DND-41 (cell line): ENCODE data around the gene MAP4K3.

Experiments
- ATAC-seq: fragments of 200-7000 bp; cut with Tn5 transposase; 3 replicates; pipeline ENCODE4 v1.9.1; 2021; ENCODE audit warnings: low read depth; ENCODE audit not compliant: insufficient read depth
- DNase-seq: peaks from one replicate; pipeline ENCODE4 v3.0.0-alpha.2; 2020
- H2AFZ ChIP-seq: 2 replicates; pipeline ENCODE4 v1.6.0; 2012; ENCODE audit warnings: low read depth, low read length
- H3K27ac ChIP-seq: 2 replicates; pipeline ENCODE4 v1.5.1; 2012; ENCODE audit warnings: low read length, inconsistent platforms
- H3K27me3 ChIP-seq: fragments of 200-600 bp; sonication (generic); 2 replicates; pipeline ENCODE4 v1.6.0; 2012; ENCODE audit warnings: low read length, mild to moderate bottlenecking, inconsistent platforms; ENCODE audit not compliant: insufficient read depth, poor library complexity
- H3K36me3 ChIP-seq: 2 replicates; pipeline ENCODE4 v1.5.1; 2012; ENCODE audit warnings: low read length, inconsistent platforms; ENCODE audit not compliant: insufficient read depth
- H3K4me1 ChIP-seq: 2 replicates; pipeline ENCODE4 v1.5.1; 2012; ENCODE audit warnings: mild to moderate bottlenecking, low read length; ENCODE audit not compliant: insufficient read depth
- H3K4me2 ChIP-seq: 2 replicates; pipeline ENCODE4 v1.6.0; 2012; ENCODE audit warnings: mild to moderate bottlenecking, moderate library complexity, low read length, inconsistent platforms; ENCODE audit not compliant: insufficient read depth
- H3K4me3 ChIP-seq, 2 experiments: fragments of 200-600 bp in 1 of 2; shearing (Covaris generic) in 1 of 2; 2 replicates each; pipeline ENCODE4 v1.5.1; 2012 to 2016; ENCODE audit warnings: inconsistent platforms in 2 of 2, low read length in 2 of 2, mild to moderate bottlenecking in 2 of 2, low read depth in 1 of 2, moderate library complexity in 1 of 2
- H3K79me2 ChIP-seq: 2 replicates; pipeline ENCODE4 v1.6.0; 2012; ENCODE audit warnings: low read length, inconsistent platforms; ENCODE audit not compliant: insufficient read depth
- H3K9ac ChIP-seq: 2 replicates; pipeline ENCODE4 v1.6.0; 2012; ENCODE audit warnings: low read depth, mild to moderate bottlenecking, inconsistent platforms, low read length, moderate library complexity
- H3K9me3 ChIP-seq: 2 replicates; pipeline ENCODE4 v1.5.1; 2012; ENCODE audit warnings: low read length, moderate library complexity, mild to moderate bottlenecking, inconsistent platforms; ENCODE audit not compliant: insufficient read depth, severe bottlenecking
- H4K20me1 ChIP-seq: 2 replicates; pipeline ENCODE4 v1.6.0; 2012; ENCODE audit warnings: low read length; ENCODE audit not compliant: insufficient read depth
- CTCF ChIP-seq: IDR thresholded peaks from 2 replicates; pipeline ENCODE4 v1.5.1; 2012; ENCODE audit warnings: borderline replicate concordance, low read length, moderate library complexity, mild to moderate bottlenecking; ENCODE audit not compliant: poor library complexity, severe bottlenecking; ENCODE audit errors: extremely low read depth
- EZH2 ChIP-seq: IDR thresholded peaks from 3 replicates; pipeline ENCODE4 v1.6.1; 2012; ENCODE audit warnings: borderline replicate concordance, low read depth, mild to moderate bottlenecking, moderate library complexity, low read length, inconsistent platforms; ENCODE audit not compliant: severe bottlenecking

MAP4K3 gene

GRCh38 chr2:39448169-39448502 is 11.1 kb upstream of the MAP4K3 start:
- TF ChIP-seq EZH2 (no peak), CTCF (no peak)
- ATAC-seq (no peak), DNase-seq (no peak)
- H3K79me2 ChIP-seq: no peaks in the 10 kb centered on the region
- no peaks in the 10 kb centered on the region for H3K4me1 ChIP-seq
- H2AFZ ChIP-seq: no peak overlapping the region
- H3K4me2 ChIP-seq: no peak overlapping the region
- no peaks in the 10 kb centered on the region for H4K20me1 ChIP-seq
- no peaks in the 10 kb centered on the region for H3K27me3 ChIP-seq
- H3K27ac ChIP-seq: no peak overlapping the region
- peaks cover 5% of the 10 kb centered on the region for H3K9me3 ChIP-seq
- no peak overlapping the region for H3K4me3 ChIP-seq
- no peaks in the 10 kb centered on the region; the same call in 1 of the 2 replicates for H3K36me3 ChIP-seq
- no peak overlapping the region for H3K9ac ChIP-seq

GRCh38 chr2:39447266-39448168 is 10.4 kb upstream of the MAP4K3 start:
- no peak overlapping the region for H3K4me3 ChIP-seq
- peak; percentile 56; the same call in 1 of the 3 replicates for ATAC-seq
- H3K4me2 ChIP-seq: no peak overlapping the region
- no peaks in the 10 kb centered on the region for H4K20me1 ChIP-seq
- no peak overlapping the region for H2AFZ ChIP-seq
- H3K27me3 ChIP-seq: no peaks in the 10 kb centered on the region
- H3K36me3 ChIP-seq: no peaks in the 10 kb centered on the region; the same call in 1 of the 2 replicates
- no peaks in the 10 kb centered on the region for H3K79me2 ChIP-seq
- H3K27ac ChIP-seq: no peak overlapping the region
- TF ChIP-seq CTCF: no peak
- no peak for TF ChIP-seq EZH2
- no peaks in the 10 kb centered on the region for H3K4me1 ChIP-seq
- no peak for DNase-seq
- H3K9me3 ChIP-seq: peaks cover 5% of the 10 kb centered on the region
- no peak overlapping the region for H3K9ac ChIP-seq

GRCh38 chr2:39445934-39446333 is 8.8 kb upstream of the MAP4K3 start:
- Histone ChIP-seq H3K4me1 (no peaks in the 10 kb centered on the region), H4K20me1 (no peaks in the 10 kb centered on the region), H3K36me3 (no peaks in the 10 kb centered on the region; the same call in 1 of the 2 replicates), H3K9ac (no peak overlapping the region), H3K27ac (no peak overlapping the region), H3K4me2 (no peak overlapping the region), H3K4me3 (no peak overlapping the region), H3K27me3 (no peaks in the 10 kb centered on the region), H2AFZ (no peak overlapping the region), H3K9me3 (peaks cover 8% of the 10 kb centered on the region), H3K79me2 (no peaks in the 10 kb centered on the region)
- no peak for ATAC-seq
- TF ChIP-seq CTCF: no peak
- TF ChIP-seq EZH2: no peak
- no peak for DNase-seq

GRCh38 chr2:39443009-39443408 is 5.9 kb upstream of the MAP4K3 start:
- Histone ChIP-seq H3K9ac (no peak overlapping the region), H3K79me2 (no peaks in the 10 kb centered on the region), H3K4me3 (no peak overlapping the region), H2AFZ (no peak overlapping the region), H3K4me1 (peaks cover 9% of the 10 kb centered on the region), H3K36me3 (no peaks in the 10 kb centered on the region; the same call in 1 of the 2 replicates), H3K27ac (no peak overlapping the region), H3K9me3 (peaks cover 8% of the 10 kb centered on the region), H3K4me2 (no peak overlapping the region), H3K27me3 (no peaks in the 10 kb centered on the region), H4K20me1 (no peaks in the 10 kb centered on the region)
- no peak for DNase-seq
- TF ChIP-seq CTCF (no peak), EZH2 (no peak)
- ATAC-seq: no peak
